SH-SY5Y (cell line): ENCODE measurements around the gene BPIFB3.

Experiments
- GATA2 ChIP-seq: IDR thresholded peaks from 2 replicates; pipeline ENCODE4 v1.6.1; 2011; ENCODE audit warnings: mild to moderate bottlenecking, low read depth, low read length
- GATA3 ChIP-seq: IDR thresholded peaks from 2 replicates; pipeline ENCODE4 v1.6.1; 2011; ENCODE audit warnings: low read depth, mild to moderate bottlenecking, low read length, moderate library complexity

DNA sequence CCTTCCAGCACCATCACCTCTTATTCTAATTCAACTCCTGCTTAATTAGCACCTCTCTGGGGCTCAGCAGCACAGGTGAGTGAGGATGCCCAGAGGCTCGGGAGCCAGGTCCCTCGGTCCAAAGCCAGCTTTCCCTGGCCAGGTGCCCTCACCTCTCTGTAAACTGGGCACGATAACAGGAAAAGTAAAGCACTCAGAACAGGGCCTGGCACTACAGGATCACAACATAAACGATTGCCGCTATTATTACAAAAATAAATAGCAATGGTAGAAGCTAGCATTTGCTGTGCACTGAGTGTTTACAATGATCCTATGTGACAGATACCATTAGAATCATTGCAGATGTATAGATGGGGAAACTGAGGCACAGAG, 43.6 kb upstream of the BPIFB3 start:
- no peak for TF ChIP-seq GATA3
- no peak for TF ChIP-seq GATA2
